ENCODE measurements around the gene KEL.

DNA sequence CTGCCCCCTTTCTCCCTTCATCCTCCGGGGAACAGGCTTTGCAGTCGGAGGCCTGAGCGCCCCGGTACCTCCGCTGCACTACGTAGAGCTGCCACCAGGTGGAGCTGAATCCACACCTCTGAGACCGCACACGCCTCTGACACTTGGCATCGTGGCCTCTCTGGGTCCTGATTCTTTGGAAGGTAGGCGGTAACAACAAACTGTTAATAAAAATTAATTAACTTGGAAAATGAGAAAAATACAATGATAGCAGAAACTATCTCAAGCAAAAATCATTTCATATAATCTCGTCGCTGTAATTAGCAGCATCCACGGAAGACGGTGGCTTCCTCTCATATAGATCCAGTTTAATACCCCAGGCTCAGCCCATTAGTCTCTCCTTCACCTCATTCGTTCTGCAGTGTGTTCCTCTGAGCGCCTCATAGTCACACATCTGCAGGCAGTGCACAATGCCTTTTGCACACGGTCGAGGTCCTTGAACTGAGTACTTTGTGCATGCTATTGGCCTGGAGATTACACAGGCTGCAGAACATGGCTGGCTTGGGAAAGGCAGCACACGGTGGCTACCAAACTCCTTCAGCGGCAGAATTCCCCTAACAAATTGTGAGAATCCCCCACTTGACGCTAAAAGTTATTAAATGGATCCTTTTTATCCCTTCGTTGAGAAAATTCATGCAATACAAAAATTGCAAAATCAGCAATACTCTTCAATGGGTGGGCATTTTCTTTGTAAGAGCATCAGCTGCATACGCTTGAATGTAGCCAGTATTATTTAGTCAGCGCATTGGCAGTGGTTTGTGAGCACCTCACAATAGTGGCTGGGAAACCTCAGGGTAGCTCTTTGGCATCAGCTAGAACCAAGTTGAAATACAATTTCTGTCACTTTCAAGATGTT lies 46.1 kb upstream of the KEL start:
- TF ChIP-seq, protein P1, sequence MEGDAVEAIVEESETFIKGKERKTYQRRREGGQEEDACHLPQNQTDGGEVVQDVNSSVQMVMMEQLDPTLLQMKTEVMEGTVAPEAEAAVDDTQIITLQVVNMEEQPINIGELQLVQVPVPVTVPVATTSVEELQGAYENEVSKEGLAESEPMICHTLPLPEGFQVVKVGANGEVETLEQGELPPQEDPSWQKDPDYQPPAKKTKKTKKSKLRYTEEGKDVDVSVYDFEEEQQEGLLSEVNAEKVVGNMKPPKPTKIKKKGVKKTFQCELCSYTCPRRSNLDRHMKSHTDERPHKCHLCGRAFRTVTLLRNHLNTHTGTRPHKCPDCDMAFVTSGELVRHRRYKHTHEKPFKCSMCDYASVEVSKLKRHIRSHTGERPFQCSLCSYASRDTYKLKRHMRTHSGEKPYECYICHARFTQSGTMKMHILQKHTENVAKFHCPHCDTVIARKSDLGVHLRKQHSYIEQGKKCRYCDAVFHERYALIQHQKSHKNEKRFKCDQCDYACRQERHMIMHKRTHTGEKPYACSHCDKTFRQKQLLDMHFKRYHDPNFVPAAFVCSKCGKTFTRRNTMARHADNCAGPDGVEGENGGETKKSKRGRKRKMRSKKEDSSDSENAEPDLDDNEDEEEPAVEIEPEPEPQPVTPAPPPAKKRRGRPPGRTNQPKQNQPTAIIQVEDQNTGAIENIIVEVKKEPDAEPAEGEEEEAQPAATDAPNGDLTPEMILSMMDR (IDR thresholded peaks at IDR 0.05; ENCODE audit: borderline replicate concordance, extremely low read depth, low read length, poor library complexity, severe bottlenecking) = peak; percentile 98
- no peak for TF ChIP-seq EZH2 (IDR thresholded peaks at IDR 0.05; ENCODE audit: borderline replicate concordance, low read depth, low read length, severe bottlenecking)
